ENCODE data around the gene L3HYPDH.
"Not testable (repeated sequence)": the region's sequence is repeated elsewhere in the genome, so short reads cannot be mapped to it uniquely, and the experiment has no call there.

Gene L3HYPDH

GRCh38 chr14:59450716-59451115 lies 33.5 kb downstream of the L3HYPDH start:
- peaks cover 19% of the 10 kb centered on the region for H3K4me1 ChIP-seq (ENCODE audit: control insufficient read depth, insufficient read depth, low read length)
- no peaks in the 10 kb centered on the region for H3K36me3 ChIP-seq (ENCODE audit: control insufficient read depth, insufficient read depth, low read length, severe bottlenecking)

DNA sequence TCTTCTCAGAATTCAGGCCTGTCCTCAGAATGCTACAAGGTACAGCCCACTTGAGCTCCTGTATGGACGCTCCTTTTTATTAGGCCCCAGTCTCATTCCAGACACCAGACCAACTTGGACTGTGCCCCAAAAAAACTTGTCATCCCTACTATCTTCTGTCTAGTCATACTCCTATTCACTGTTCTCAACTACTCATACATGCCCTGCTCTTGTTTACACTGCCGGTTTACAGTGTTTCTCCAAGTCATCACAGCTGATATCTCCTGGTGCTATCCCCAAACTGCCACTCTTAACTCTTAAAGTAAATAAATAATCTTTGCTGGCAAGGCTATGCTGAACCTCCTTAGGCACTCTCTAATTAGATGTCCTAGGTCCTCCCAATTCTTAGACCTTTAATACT lies 35.5 kb downstream of the L3HYPDH start:
- not testable (repeated sequence) for H3K9me3 ChIP-seq (ENCODE audit: control insufficient read depth, low read length); H3K4me1 ChIP-seq (ENCODE audit: control insufficient read depth, insufficient read depth, low read length); DNase-seq (ENCODE audit: low read depth); H3K4me3 ChIP-seq (ENCODE audit: low read length); H3K27me3 ChIP-seq (replicated peaks; ENCODE audit: control insufficient read depth, insufficient read depth, low read length); H3K36me3 ChIP-seq (ENCODE audit: control insufficient read depth, insufficient read depth, low read length, severe bottlenecking); H3K9ac ChIP-seq (ENCODE audit: low read length)

More at GRCh38 chr14:59450716-59451115, 33.5 kb downstream of the L3HYPDH start:
- DNase-seq (ENCODE audit: low read depth), result no peak
- no peak overlapping the region for H3K9ac ChIP-seq (ENCODE audit: low read length)
- H3K27me3 ChIP-seq (replicated peaks; ENCODE audit: control insufficient read depth, insufficient read depth, low read length), result no peaks in the 10 kb centered on the region
- no peak overlapping the region for H3K4me3 ChIP-seq (ENCODE audit: low read length)
- H3K9me3 ChIP-seq (ENCODE audit: control insufficient read depth, low read length), result no peaks in the 10 kb centered on the region

DNA sequence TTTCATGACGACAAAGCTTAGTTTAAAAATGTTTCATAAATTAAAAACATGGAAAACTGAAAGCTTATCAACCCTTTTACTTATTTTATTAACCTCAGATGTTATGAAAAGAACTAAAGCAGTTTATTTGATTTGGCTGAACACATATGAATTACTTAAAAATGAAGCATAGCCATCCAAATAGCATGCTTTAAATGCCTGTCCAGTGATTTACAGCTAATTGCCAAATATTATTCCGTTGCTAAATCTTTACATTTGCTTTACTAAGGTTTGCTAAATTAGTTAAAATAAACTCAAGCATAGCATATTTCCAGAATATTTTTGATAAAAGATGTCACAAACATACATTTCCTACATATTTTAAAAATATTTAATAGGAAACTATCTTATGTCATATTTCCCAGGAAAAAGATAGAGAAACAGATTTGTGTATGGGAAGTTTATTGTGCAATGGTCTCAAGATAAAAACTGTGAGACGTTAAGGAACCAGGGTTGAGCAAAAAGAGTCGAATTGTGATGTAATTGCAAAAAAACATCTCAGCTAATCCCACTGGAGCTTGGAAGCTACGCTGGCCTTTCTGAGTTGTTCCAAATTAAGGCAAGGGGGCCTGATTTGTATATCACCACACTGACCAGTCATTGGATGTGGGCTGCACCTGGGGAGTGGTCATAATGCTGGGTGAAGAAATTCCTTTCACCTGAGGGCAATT lies 44.8 kb downstream of the L3HYPDH start:
- Histone ChIP-seq H3K27me3 (replicated peaks; ENCODE audit: control insufficient read depth, insufficient read depth, low read length) (no peaks in the 10 kb centered on the region), H3K9ac (ENCODE audit: low read length) (peak overlapping the region; percentile 67), H3K36me3 (ENCODE audit: control insufficient read depth, insufficient read depth, low read length, severe bottlenecking) (no peaks in the 10 kb centered on the region), H3K4me1 (ENCODE audit: control insufficient read depth, insufficient read depth, low read length) (peaks cover 34% of the 10 kb centered on the region), H3K4me3 (ENCODE audit: low read length) (peak overlapping the region; percentile 36), H3K9me3 (ENCODE audit: control insufficient read depth, low read length) (no peaks in the 10 kb centered on the region)
- DNase-seq (ENCODE audit: low read depth), result peak; percentile 86

- Histone ChIP-seq H3K4me1 (ENCODE audit: control insufficient read depth, insufficient read depth, low read length) (peaks cover 34% of the 10 kb centered on the region), H3K4me3 (ENCODE audit: low read length) (peak overlapping the region; percentile 36), H3K9me3 (ENCODE audit: control insufficient read depth, low read length) (no peaks in the 10 kb centered on the region), H3K27me3 (replicated peaks; ENCODE audit: control insufficient read depth, insufficient read depth, low read length) (no peaks in the 10 kb centered on the region), H3K36me3 (ENCODE audit: control insufficient read depth, insufficient read depth, low read length, severe bottlenecking) (no peaks in the 10 kb centered on the region), H3K9ac (ENCODE audit: low read length) (peak overlapping the region; percentile 67)
- DNase-seq (ENCODE audit: low read depth), result peak; percentile 40
Observed at GRCh38 chr14:59438195-59438647, 46.0 kb downstream of the L3HYPDH start.

- Histone ChIP-seq H3K4me3 (ENCODE audit: low read length) (no peak overlapping the region), H3K4me1 (ENCODE audit: control insufficient read depth, insufficient read depth, low read length) (peaks cover 34% of the 10 kb centered on the region), H3K36me3 (ENCODE audit: control insufficient read depth, insufficient read depth, low read length, severe bottlenecking) (no peaks in the 10 kb centered on the region), H3K9ac (ENCODE audit: low read length) (no peak overlapping the region), H3K27me3 (replicated peaks; ENCODE audit: control insufficient read depth, insufficient read depth, low read length) (no peaks in the 10 kb centered on the region), H3K9me3 (ENCODE audit: control insufficient read depth, low read length) (no peaks in the 10 kb centered on the region)
- no peak for DNase-seq (ENCODE audit: low read depth)
Observed at GRCh38 chr14:59435987-59436386, 48.2 kb downstream of the L3HYPDH start.

DNA sequence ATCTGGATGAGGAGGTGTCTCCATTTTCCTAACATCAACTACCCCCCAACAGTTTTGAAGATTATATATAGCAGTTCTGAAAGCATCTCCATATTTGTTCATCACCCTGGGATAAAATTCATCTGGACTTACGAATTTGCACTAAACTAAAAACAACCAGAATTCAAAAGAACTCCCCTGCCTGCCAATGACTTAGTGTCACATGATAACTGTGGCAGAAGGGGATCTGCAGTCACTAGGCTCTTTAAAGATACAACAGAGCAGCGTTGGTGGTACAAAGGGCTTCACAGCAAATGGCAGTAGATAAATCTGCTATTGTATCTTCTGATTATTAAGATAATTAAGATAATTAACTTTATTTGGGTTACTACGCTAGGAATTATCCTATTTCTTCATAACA lies 49.1 kb downstream of the L3HYPDH start:
- Histone ChIP-seq H3K9me3 (ENCODE audit: control insufficient read depth, low read length) (no peaks in the 10 kb centered on the region), H3K4me3 (ENCODE audit: low read length) (no peak overlapping the region), H3K27me3 (replicated peaks; ENCODE audit: control insufficient read depth, insufficient read depth, low read length) (no peaks in the 10 kb centered on the region), H3K36me3 (ENCODE audit: control insufficient read depth, insufficient read depth, low read length, severe bottlenecking) (no peaks in the 10 kb centered on the region), H3K9ac (ENCODE audit: low read length) (no peak overlapping the region), H3K4me1 (ENCODE audit: control insufficient read depth, insufficient read depth, low read length) (peaks cover 27% of the 10 kb centered on the region)
- DNase-seq (ENCODE audit: low read depth), result no peak

DNA sequence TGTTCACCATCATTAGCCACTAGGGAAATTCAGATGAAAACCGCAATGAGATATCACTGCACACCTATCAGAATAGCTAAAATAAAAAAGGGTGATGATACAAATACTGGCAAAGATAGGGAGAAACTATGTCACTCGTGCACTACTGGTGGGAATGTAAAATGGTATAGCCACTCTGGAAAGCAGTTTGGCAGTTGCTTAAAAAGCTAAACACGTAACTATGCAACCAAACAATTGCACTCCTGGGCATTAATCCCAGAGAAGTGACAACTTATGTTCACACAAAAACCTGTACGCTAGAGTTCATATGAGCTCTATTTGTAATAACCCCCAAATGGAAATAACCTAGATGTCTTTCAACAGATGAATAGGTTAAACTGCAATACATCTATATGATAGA lies 54.4 kb downstream of the L3HYPDH start:
- no peaks in the 10 kb centered on the region for H3K27me3 ChIP-seq (replicated peaks; ENCODE audit: control insufficient read depth, insufficient read depth, low read length)
- H3K4me3 ChIP-seq (ENCODE audit: low read length), result no peak overlapping the region
- H3K9ac ChIP-seq (ENCODE audit: low read length), result no peak overlapping the region
- no peaks in the 10 kb centered on the region for H3K36me3 ChIP-seq (ENCODE audit: control insufficient read depth, insufficient read depth, low read length, severe bottlenecking)
- H3K4me1 ChIP-seq (ENCODE audit: control insufficient read depth, insufficient read depth, low read length), result peaks cover 37% of the 10 kb centered on the region
- no peaks in the 10 kb centered on the region for H3K9me3 ChIP-seq (ENCODE audit: control insufficient read depth, low read length)
- no peak for DNase-seq (ENCODE audit: low read depth)

- no peaks in the 10 kb centered on the region for H3K9me3 ChIP-seq (ENCODE audit: control insufficient read depth, low read length)
- peak overlapping the region; percentile 57 for H3K9ac ChIP-seq (ENCODE audit: low read length)
- peak; percentile 58 for DNase-seq (ENCODE audit: low read depth)
- H3K36me3 ChIP-seq (ENCODE audit: control insufficient read depth, insufficient read depth, low read length, severe bottlenecking), result no peaks in the 10 kb centered on the region
- peak overlapping the region; percentile 31 for H3K4me3 ChIP-seq (ENCODE audit: low read length)
- H3K4me1 ChIP-seq (ENCODE audit: control insufficient read depth, insufficient read depth, low read length), result peaks cover 43% of the 10 kb centered on the region
- H3K27me3 ChIP-seq (replicated peaks; ENCODE audit: control insufficient read depth, insufficient read depth, low read length), result no peaks in the 10 kb centered on the region
Observed at GRCh38 chr14:59428581-59429012, 55.6 kb downstream of the L3HYPDH start.

DNA sequence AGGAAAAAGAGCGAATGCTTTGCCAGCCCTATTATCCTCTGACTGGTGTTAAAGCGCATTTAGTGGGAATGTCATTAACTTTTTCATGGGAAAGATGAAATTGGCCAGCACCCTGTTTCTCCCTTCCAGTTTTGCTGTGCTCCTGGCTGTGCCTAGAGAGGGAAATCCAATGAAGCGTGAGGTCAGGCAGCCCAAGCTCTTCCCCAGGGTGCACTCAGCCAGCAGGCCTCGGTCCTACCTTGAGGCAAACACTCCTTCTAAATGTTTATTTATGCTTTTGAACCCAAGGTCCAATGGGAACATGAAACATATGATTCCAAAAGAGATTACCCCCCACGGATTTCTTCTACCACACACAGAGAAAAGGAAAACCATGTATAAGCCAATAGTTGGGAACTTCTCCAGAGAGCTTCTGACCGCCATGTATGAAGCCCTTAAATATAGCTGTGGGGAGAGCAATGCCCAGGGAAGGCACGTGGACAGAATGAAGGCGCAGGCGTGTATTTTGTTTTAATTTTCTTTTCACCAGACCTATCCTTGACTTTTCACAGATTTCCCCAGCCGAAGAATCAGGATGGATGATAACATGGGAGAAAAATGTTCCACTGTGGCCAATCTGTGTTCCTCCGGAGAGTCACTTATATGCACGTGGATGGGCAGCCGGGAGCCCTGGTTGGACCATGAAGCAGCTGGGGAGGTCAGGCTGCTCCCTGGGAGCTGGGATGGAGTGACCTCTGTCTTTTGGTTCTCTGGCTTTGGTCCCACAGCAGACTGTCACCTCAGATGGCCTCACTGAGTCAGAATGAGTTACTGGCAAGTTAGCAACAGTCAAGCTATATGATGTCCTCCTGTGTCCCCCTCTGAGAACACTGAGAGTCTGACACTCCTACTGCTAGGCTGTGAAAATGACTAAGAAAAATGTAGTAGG lies 56.3 kb downstream of the L3HYPDH start:
- H3K4me1 ChIP-seq (ENCODE audit: control insufficient read depth, insufficient read depth, low read length), result peaks cover 43% of the 10 kb centered on the region
- H3K9me3 ChIP-seq (ENCODE audit: control insufficient read depth, low read length), result no peaks in the 10 kb centered on the region
- H3K36me3 ChIP-seq (ENCODE audit: control insufficient read depth, insufficient read depth, low read length, severe bottlenecking), result no peaks in the 10 kb centered on the region
- peak overlapping the region; percentile 31 for H3K4me3 ChIP-seq (ENCODE audit: low read length)
- peak overlapping the region; percentile 57 for H3K9ac ChIP-seq (ENCODE audit: low read length)
- H3K27me3 ChIP-seq (replicated peaks; ENCODE audit: control insufficient read depth, insufficient read depth, low read length), result no peaks in the 10 kb centered on the region
- peak; percentile 28 for DNase-seq (ENCODE audit: low read depth)

- Histone ChIP-seq H3K9ac (ENCODE audit: low read length) (no peak overlapping the region), H3K27me3 (replicated peaks; ENCODE audit: control insufficient read depth, insufficient read depth, low read length) (no peaks in the 10 kb centered on the region), H3K4me3 (ENCODE audit: low read length) (no peak overlapping the region), H3K9me3 (ENCODE audit: control insufficient read depth, low read length) (no peaks in the 10 kb centered on the region), H3K36me3 (ENCODE audit: control insufficient read depth, insufficient read depth, low read length, severe bottlenecking) (no peaks in the 10 kb centered on the region), H3K4me1 (ENCODE audit: control insufficient read depth, insufficient read depth, low read length) (peaks cover 52% of the 10 kb centered on the region)
- DNase-seq (ENCODE audit: low read depth), result no peak
Observed at GRCh38 chr14:59425322-59425935, 58.8 kb downstream of the L3HYPDH start.
